H1 (cell line): Measurements from ENCODE around the gene CASP4.

ENCODE experiments used
- CEBPB ChIP-seq: IDR thresholded peaks from 2 replicates; pipeline ENCODE4 v1.6.1; 2012; ENCODE audit warnings: low read depth, low read length
- CTCF ChIP-seq, 3 experiments: IDR thresholded peaks; 1 replicate in 2 of 3; 2 replicates in 1 of 3; pipeline versions ENCODE4 v1.5.1 to v1.6.1; 2011; ENCODE audit warnings: low read length in 3 of 3, mild to moderate bottlenecking in 3 of 3, inconsistent platforms in 2 of 3, low read depth in 1 of 3, moderate library complexity in 1 of 3; ENCODE audit not compliant: insufficient read depth in 1 of 3; ENCODE audit errors: control extremely low read depth in 1 of 3
- SIN3A ChIP-seq, 2 experiments: IDR thresholded peaks in 1 of 2; conservative IDR thresholded peaks in 1 of 2; 2 replicates each; pipeline ENCODE4 v1.6.1; 2011 to 2012; ENCODE audit warnings: low read length in 2 of 2, improper control_type of control experiment in 1 of 2, low read depth in 1 of 2, mild to moderate bottlenecking in 1 of 2
- TAF1 ChIP-seq: IDR thresholded peaks from 2 replicates; pipeline ENCODE4 v1.6.1; 2011; ENCODE audit warnings: mild to moderate bottlenecking, low read depth, low read length

- no peak for TF ChIP-seq CEBPB
- no peak for TF ChIP-seq CTCF (IDR thresholded peaks at IDR 0.05; ENCODE audit: control extremely low read depth in 1 of 3, insufficient read depth in 1 of 3, low read depth in 1 of 3, low read length in 3 of 3)
- TF ChIP-seq TAF1 = no peak
- TF ChIP-seq SIN3A (conservative IDR thresholded peaks at IDR 0.05 in 1 of 2, IDR thresholded peaks at IDR 0.05 in 1 of 2; ENCODE audit: low read depth in 1 of 2, low read length in 2 of 2) = no peak
These were observed 69.1 kb downstream of the CASP4 start for GRCh38 chr11:104899226-104899625.
